HG03196 (cell line): Measurements from ENCODE around the gene OR2F2.

Experiments used
- ATAC-seq: cut with Tn5 transposase; IDR thresholded peaks from one replicate; pipeline ENCODE4 v1.9.1; 2021; ENCODE audit not compliant: unreplicated experiment

Gene OR2F2

DNA sequence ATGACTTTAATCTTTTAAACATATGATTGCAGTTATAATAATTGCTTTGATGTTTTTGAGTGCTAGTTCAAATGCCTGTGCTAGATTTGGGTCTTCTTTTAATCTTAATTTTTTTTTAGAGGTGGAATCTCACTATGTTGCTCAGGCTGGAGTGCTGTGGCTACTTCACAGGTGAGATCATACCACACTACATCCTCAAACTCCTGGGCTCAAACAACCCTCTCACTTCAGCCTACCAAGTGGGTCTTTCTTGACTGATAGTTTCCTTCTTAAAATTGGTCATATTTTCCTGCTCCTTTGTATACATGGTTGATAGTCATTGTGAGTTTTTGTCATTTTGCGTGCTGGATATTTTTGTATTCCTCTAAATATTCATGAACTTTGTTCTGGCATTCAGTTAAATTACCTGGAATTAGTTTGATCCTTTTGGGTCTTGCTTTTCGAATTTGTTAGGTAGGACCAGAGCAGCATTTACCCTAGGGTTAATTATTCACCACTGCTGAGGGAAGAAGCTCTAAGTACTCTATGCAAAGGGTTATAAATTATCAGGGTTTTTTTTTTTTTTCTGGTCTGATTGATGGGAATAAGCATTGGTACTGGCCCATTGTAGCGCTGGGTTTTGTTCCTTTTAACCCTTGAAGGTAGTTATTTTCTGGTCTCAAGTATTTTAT is 21.0 kb upstream of the OR2F2 start:
- ATAC-seq: no peak

DNA sequence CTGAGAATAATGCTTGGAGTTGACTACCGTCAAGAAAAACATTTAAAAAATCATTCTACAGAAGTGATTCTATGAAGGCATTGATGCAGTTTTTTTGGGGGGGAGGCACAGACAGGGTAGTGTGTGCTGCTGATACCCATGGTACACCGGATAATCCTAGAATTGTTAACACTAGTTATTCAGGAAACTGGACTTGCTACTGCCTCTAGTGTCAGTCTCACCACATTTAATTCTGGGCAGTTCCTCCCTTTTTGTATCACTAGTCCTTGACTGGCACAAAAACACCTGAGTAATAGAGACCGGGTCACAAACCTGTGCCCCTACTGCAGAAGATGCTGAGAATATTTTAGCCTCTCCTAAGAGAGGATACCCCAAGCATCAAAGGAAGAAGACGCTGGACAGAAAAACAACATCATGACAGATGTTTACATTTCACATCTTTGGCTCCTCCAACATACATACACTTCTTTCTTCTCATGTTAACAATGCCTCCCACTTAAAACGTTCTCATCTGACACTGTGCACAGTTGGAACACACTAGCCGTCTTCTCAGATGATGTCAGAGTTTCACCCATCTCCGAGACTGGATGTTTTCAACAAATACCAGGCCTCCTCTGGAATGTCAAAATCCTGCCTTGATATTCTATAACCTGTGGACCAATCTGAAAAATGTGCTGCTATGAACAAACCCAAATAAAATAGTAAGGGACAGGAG is 19.9 kb upstream of the OR2F2 start:
- ATAC-seq: no peak

DNA sequence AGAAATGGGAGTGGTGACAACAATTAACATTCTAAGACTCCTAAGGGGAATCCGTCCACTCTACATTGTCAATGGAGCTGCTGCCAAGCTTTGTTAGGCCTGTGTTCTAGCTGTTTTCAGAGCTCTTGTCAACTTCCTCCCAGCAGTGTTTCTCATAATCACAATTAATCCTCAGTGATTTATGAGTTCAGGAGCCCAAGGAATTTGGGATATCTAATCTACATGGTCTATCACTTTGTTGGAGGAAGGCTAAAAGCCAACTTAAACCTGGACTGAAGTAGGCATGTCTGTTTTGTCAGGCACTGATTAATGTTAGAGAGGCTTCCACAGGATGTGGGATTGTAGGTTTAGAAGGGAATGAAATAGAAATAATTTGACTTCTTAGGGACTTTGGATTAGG is 10.2 kb upstream of the OR2F2 start:
- ATAC-seq: no peak

DNA sequence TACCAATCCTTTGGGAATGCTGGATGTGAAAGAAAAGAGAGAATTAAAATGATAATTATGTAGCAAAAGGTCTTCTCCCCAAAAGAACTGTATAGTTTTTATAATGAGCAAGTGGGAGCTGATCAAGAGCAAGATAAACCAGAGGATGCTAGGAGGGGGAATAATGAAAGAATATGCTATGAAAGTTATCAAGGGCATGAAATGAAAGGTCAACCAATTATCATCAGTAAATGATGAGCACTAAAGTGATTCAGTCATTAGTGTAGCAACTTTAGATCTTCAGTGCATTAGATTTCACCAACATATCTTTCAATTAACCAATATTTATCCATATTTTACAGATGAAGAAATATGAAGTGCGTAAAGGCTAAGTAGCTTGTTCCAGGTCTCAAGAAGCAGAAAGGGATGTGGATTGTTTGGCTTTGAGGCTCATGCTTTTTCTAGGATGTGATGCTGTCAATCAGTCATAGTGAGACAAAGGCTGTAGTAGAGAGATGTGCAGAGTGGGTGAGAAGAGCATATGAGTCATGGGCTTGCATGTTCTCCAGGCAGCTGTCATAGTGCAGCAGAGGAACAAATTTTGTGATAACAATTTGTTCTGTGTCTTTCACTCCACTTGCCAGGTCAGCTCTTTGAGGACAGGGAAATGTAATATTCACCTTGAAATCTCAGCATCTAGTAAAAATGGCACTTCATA is 5.7 kb upstream of the OR2F2 start:
- ATAC-seq: no peak

DNA sequence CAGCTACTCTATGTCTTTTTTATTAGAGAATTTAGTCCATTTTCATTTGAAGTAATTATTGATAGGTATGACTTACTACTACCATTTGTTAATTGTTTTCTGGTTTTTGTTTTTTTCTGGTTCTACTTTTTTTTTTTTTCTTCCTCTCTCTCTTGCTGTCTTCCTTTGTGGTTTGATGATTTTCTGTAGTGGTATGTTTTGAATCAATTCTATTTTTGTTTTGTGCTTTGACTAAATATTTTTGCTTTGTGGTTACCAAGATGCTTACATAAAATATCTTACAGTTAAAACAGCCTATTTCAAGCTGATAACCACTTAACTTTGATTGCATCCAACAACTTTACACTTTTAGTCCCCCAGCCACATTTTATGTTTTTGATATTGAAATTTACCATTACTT is 3.3 kb upstream of the OR2F2 start:
- ATAC-seq: no peak

DNA sequence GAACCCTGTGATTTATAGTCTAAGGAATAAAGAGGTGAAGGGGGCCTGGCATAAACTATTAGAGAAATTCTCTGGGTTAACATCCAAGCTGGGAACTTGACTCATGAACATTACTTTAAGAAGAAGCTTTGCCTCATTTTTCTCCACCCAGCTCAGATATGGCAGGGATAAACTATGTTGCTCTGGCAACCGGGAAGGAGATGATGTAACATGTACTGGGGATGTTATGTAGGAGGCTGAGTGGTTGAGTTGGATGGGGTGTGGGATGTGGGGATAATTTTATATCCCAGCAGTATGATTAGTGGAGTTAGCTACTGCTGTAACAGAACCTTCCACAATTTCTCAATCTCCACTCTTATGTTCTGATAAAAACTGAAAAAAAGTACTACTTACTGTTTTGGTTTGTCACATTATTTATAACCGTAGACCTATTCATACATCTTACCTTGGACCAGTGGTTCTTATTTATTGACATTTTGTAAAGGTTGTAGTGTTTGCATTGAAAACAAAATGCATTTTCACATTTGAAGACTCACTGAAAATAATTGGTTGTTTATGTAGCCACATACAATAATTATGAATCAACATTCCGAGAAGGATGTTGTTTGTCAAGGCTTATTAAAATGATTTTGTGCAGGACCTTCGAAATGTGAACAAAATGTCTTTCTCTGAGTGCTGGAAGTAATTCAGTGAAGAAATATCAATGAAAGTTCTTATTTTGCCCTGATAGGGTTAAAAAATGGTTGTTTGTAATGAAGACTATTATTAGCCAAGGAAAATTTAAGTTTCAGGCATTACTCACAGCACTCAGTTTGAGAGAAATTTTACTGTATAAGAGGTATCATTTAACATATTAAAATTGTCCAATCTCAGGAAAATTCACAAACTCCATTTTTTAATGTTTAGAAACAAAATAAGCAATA is 1.3 kb downstream of the OR2F2 start:
- no peak for ATAC-seq

DNA sequence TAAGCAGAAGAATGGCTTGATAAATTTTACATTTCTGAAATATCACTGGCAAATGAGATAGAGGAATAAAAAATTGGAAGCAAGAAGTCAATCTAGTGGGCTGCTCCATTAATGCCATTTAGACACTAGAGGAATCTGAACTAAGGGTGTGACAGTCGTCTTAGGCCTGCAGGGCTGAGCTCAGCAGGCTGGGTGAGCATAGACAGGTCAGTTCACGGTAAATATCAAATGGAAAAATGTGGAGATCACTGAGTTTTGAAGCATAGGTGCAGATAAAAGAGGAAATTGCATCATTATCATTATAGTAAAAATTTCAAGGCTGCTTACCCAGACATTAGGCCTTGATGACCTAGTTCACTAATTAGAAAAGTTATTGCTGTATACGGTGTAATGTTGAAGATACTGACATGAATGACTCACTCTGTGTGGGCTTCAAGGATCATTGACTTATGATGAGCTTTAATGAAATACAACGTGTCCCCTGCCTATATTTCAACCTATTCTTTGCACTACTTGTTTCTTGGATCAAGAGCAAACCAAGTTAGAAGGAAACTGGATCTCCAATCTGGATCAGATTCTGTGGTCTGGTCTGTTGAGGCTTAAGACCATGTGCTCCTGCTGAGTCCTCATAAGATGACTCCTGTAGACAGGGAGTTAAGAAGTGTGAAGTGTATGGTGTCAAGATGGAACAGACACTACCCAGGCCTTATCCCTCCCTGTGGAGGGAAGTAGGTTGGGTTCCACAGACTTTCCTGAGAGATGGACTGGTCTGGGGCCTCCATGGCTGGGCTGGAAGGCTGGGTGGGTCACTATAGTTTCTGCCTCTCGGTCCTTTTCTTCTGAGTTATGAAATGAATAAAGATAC is 3.6 kb downstream of the OR2F2 start:
- no peak for ATAC-seq

DNA sequence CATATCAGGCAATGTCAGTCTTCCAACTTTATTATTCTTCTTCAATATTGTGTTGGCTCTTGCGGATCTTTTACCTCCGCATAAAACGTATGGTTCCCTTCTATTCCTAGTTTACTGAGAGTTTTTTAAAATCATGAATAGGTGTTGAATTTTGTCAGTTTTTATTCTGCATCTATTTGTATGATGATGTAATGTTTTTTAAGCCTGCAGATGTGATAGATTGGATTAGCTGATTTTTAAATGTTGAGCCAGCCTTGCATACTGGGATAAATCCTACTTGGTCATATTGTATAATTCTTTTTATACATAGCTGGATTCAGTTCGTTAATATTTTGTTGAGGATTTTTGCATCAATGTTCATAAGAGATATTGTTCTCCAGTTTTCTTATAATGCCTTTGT is 10.4 kb downstream of the OR2F2 start:
- ATAC-seq: no peak

DNA sequence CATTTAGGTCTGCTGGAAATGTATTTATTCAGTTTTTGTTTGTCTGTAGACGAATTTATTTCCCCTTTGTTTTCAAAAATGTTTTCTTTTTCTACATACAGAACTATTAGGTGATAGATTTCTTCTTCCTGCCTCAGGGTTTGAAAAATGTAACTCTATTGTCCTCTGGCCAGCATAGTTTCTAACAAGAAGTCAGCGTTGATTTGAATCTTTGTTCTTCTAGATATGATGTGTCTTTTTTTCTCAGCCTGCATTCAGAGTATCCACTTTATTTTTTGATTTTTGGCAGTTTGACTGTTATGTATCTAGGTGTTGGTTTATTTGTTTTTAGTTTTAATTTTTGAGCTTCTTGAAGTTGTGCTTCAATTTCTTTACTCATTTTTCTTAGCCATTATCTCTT is 12.1 kb downstream of the OR2F2 start:
- no peak for ATAC-seq

DNA sequence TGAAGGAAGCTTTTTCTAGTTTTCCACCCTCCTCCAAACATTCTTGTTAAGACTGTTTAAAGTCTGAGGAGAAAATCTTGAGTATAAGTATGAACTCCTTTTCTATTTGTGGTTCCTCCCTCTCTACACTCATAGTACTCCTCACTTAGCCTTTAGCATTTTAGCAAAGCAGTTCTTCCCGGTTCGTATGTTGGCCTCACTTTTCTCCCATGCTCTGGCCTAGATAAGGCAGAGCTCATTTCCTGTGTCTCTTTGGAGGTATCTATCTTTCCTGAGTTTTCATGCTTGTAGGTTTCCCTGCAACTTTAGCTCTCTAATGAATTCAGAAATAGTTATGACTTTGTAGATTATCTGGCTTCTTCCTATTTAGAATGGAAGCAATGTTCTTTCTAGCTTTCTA is 13.7 kb downstream of the OR2F2 start:
- no peak for ATAC-seq

DNA sequence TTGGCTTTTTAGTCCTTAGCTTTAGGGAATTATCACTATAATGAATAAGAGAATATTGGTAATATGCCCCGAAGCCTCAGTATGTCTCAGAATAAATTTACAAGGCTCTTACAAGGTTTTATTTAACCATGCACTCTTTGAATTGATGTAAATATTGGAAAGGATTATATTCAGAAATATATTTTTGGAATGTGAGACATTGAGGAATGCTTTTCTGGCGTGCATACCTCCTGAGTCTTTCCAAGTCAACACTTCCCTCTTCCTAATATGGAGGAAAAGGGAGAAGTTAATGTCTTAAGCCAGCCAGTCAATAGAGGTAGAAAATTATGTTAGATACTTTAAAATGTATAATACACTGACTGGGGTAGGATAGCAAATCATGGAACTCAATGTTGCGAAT is 18.4 kb downstream of the OR2F2 start:
- no peak for ATAC-seq

DNA sequence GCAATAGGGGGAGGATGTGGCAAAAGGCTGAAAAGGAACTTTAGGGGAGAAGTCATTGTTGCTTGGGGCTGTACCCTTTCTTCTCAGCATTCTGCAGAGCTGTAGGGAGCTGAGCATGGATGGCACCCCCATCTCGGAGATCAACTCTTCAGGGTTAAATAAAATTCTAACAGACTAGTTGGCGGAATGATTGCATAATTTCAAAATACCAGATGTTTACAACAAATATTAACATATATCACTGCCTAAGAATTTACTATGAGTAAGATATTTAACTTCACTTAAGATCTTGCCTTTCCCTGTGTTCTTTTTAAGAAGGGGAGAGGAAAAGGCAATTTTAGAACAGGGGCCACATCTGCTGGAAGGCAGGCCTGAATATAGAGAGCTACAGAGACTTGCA is 19.1 kb downstream of the OR2F2 start:
- no peak for ATAC-seq

DNA sequence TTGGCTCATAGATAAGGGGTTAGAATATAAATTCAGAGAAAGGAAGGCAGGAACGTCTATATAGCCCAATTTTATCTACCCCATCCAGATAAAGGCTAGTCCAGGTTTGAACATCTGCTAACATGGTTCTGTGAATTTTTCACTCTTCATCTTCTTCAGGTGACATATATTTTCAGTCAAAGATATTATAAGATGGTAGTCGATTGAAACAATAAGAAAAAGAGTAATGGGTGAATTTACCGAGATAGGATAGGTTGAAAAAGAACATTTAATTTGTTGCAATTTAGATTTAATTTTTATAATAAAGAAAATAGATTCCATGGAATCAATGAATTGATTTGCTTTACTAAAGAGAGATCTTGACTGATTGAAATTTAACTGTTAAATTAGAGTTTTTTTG is 19.5 kb downstream of the OR2F2 start, which contains the start of gene OR2F1:
TSS of gene OR2F1 (plus strand) at position 301 of the 400 bp plus-strand sequence. CDS start 5,127 bp downstream, outside the sequence.
- ATAC-seq: no peak

DNA sequence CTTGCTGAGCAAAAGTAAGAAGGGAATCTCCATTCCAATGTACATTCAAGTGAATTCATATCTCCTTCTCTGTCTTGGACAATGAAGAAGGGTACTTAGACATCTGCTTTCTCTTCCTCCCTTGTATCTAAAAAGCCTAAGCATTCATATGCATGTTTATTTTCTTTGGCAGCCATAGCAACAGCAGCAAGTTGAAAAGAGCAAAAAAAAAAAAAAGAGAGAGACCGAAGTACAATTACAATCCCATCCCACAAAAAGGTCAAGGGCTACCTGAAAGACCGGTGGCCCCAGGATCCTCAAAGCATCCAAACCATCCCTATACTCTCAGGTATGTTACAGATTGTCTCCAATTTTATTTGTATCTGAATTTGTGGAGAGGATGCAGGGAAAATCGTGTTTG is 23.7 kb downstream of the OR2F2 start:
- ATAC-seq: no peak

DNA sequence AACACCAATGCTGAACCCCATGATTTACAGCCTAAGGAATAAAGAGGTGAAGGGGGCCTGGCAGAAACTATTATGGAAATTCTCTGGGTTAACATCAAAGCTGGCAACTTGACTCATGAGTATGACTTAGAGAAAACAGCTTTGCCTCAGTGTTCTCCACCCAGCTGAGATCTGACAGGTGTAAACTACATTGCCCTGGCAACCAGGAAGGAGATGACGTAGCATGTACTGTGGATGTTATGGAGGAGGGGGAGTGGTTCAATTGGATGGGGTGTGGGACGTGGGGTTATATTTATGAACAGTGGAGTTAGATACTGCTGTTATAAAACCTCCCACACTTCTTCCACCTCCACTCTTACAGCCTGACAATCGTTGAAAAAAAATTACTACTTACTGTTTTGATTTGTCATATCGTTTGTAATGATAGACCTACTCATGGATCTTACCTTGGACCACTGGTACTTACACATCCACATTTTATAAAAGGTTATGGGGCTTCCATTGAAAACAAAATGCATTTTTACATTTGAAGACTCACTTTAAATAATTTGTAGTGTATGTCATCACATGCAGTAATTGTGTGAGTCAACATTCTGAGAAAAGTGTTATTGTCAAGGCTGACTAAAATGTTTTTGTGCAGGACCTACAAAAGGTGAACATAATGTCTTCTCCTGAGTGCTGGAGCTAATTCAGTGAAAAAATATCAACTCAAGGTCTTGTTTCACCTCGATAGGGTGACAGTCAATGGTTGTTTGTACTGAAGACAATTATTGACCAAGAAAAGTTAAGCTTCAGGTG is 26.0 kb downstream of the OR2F2 start:
- no peak for ATAC-seq

DNA sequence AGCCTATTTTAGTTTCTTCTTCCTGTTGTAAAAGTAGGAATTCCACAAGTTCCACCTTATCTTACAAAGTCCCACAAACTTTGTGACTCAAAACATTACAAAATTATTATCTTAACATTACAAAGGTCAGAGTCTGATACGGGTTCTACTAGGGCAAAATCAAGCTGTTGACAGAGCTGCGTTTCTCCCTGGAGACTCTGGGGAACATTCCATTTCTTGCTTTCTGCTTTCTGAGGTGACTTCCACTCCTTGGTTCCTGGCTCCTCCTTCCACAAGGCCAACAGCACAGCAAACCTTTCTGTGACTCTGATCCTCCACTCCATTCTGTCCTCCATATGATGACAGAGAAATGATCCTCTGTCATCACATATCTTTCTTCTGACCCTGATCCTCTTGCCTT is 30.2 kb downstream of the OR2F2 start:
- no peak for ATAC-seq

DNA sequence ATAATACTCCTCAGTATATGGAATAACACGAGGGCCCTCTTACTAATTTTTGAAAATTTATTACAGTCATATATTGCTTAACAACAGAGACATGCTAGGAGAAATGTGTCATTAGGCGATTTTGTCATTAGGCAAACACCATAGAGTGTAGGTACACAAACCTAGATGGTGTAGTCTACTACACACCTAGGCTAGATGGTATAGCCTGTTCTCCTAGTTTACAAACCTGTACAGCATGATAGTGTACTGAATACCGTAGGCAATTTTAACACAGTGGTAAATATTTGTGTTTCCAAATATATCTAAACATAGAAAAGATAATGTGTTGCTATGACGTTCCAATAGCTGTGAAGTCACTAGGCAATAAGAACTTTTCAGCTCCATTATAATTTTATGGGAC is 32.4 kb downstream of the OR2F2 start:
- ATAC-seq: no peak

DNA sequence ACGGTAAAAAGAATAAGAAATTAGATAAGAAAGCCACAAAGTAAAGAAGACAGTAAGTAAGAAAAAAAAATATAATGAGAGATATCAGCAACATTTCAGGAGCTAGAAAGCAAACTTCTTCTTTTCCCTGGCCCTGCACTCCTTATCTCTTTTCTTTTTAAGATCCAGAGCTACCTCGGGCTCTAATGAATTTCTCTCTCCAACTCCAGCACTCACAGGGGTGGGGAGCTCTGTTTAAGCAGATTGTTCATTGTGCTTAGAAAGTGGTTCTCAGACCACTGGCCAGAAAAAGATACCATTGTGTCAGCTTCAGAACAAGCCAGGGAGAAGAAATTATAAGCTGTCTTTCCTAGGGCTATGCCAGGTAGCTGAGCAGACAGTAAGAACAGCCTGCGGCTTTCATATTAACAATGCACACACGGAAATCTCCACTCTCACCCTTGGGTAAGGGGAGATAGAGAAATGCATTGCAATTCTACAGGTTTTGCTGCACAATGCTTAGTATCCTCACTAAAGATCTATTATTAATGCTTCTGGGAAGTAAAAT is 38.9 kb downstream of the OR2F2 start:
- no peak for ATAC-seq

DNA sequence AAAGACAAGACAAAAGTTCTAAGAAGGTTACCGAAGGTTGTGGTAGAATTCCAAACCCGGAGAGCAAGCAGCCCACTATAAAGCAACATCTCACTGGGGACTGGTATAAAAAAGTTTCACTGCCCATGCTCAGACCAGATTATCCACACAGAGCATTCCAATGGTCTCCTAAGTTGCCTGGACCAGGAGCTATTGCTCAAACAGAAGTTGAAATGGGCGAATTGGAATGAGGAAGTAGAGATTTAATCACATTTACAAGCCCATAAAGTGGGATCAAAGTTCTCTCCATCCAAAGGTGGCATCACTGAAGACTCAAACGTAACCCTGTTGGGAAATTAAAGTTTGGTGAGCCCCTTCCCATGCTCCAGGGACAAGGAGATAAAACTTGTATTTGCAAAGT is 39.4 kb downstream of the OR2F2 start:
- ATAC-seq: no peak
